ENCODE measurements around the gene PSMB5. TPM values are rescaled to one million over a fixed set of nuclear protein-coding genes. Genes with fewer than 3 reads are reported as not detected.

PSMB5 gene
- total and polyA plus RNA-seq, 2 of the 13 experiments (the other 11 are each of a cell fraction or from before 2014, with no cell fraction given), result 705 to 871 TPM

DNA sequence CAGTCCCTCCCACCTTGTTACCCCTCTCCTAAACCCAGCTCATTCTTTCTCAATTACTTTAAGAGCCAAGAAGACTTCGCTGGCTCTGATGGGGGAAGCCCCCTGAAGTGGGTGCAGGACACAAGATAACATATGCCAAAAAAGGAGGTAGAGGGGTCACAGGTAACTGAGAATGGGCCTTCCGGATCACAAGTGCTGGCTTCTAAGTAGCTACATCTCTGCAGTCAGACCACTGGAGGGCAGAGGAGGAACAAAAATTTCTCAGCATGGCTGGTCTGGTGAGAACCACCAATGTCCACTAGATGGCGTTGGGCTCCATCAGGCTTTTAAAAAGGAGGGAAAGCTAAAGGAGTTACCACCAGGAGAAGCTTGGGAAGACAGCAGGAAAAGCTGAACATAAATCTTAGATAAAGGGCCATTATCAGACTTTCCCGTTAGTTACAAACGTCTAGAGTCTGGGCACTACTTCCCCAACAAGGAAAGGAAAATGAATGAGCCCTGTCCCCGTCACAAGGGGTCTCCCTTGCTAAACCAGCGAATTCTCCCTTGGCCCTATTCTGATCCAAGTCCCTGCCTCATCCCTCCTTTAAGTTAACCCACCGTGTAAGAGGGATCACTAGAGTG is 34.2 kb upstream of the PSMB5 start (continued):
- no peak for TF ChIP-seq ZNF746 (CRISPR knock-in tag; IDR thresholded peaks at IDR 0.05)
- TF ChIP-seq ZFYVE20 (CRISPR knock-in tag; IDR thresholded peaks at IDR 0.05; ENCODE audit: borderline replicate concordance, low read depth), result no peak
- TF ChIP-seq, protein P1, sequence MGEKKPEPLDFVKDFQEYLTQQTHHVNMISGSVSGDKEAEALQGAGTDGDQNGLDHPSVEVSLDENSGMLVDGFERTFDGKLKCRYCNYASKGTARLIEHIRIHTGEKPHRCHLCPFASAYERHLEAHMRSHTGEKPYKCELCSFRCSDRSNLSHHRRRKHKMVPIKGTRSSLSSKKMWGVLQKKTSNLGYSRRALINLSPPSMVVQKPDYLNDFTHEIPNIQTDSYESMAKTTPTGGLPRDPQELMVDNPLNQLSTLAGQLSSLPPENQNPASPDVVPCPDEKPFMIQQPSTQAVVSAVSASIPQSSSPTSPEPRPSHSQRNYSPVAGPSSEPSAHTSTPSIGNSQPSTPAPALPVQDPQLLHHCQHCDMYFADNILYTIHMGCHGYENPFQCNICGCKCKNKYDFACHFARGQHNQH (CRISPR knock-in tag; IDR thresholded peaks at IDR 0.05), result peak; percentile 81; the same call in 1 of the 2 replicates
- TF ChIP-seq ZNF605 (CRISPR knock-in tag; IDR thresholded peaks at IDR 0.05), result no peak
- no peak for TF ChIP-seq HOXA9 (CRISPR knock-in tag; IDR thresholded peaks at IDR 0.05; ENCODE audit: borderline replicate concordance)
- TF ChIP-seq SP5 (CRISPR knock-in tag; IDR thresholded peaks at IDR 0.05; ENCODE audit: borderline replicate concordance, low read depth), result no peak
- no peak for TF ChIP-seq SMAD1 (CRISPR knock-in tag; IDR thresholded peaks at IDR 0.05; ENCODE audit: borderline replicate concordance, low read depth)
- no peak for TF ChIP-seq ZNF543 (CRISPR knock-in tag; IDR thresholded peaks at IDR 0.05)
- TF ChIP-seq, protein P2, sequence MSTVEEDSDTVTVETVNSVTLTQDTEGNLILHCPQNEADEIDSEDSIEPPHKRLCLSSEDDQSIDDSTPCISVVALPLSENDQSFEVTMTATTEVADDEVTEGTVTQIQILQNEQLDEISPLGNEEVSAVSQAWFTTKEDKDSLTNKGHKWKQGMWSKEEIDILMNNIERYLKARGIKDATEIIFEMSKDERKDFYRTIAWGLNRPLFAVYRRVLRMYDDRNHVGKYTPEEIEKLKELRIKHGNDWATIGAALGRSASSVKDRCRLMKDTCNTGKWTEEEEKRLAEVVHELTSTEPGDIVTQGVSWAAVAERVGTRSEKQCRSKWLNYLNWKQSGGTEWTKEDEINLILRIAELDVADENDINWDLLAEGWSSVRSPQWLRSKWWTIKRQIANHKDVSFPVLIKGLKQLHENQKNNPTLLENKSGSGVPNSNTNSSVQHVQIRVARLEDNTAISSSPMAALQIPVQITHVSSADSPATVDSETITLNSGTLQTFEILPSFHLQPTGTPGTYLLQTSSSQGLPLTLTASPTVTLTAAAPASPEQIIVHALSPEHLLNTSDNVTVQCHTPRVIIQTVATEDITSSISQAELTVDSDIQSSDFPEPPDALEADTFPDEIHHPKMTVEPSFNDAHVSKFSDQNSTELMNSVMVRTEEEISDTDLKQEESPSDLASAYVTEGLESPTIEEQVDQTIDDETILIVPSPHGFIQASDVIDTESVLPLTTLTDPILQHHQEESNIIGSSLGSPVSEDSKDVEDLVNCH (CRISPR knock-in tag; IDR thresholded peaks at IDR 0.05), result no peak
- TF ChIP-seq, protein P3, sequence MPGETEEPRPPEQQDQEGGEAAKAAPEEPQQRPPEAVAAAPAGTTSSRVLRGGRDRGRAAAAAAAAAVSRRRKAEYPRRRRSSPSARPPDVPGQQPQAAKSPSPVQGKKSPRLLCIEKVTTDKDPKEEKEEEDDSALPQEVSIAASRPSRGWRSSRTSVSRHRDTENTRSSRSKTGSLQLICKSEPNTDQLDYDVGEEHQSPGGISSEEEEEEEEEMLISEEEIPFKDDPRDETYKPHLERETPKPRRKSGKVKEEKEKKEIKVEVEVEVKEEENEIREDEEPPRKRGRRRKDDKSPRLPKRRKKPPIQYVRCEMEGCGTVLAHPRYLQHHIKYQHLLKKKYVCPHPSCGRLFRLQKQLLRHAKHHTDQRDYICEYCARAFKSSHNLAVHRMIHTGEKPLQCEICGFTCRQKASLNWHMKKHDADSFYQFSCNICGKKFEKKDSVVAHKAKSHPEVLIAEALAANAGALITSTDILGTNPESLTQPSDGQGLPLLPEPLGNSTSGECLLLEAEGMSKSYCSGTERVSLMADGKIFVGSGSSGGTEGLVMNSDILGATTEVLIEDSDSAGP (CRISPR knock-in tag; IDR thresholded peaks at IDR 0.05; ENCODE audit: borderline replicate concordance), result peak; percentile 39; the same call in 1 of the 2 replicates
- TF ChIP-seq ZNF777 (CRISPR knock-in tag; IDR thresholded peaks at IDR 0.05), result peak; percentile 58; the same call in 1 of the 2 replicates
- TF ChIP-seq, protein P4, sequence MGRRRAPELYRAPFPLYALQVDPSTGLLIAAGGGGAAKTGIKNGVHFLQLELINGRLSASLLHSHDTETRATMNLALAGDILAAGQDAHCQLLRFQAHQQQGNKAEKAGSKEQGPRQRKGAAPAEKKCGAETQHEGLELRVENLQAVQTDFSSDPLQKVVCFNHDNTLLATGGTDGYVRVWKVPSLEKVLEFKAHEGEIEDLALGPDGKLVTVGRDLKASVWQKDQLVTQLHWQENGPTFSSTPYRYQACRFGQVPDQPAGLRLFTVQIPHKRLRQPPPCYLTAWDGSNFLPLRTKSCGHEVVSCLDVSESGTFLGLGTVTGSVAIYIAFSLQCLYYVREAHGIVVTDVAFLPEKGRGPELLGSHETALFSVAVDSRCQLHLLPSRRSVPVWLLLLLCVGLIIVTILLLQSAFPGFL (CRISPR knock-in tag; IDR thresholded peaks at IDR 0.05), result no peak
- TF ChIP-seq CBFB (CRISPR knock-in tag; IDR thresholded peaks at IDR 0.05), result no peak; the same call in 1 of the 2 replicates
- TF ChIP-seq, protein P5, sequence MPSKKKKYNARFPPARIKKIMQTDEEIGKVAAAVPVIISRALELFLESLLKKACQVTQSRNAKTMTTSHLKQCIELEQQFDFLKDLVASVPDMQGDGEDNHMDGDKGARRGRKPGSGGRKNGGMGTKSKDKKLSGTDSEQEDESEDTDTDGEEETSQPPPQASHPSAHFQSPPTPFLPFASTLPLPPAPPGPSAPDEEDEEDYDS (CRISPR knock-in tag; IDR thresholded peaks at IDR 0.05), result no peak; the same call in 1 of the 2 replicates
- no peak for TF ChIP-seq TCF7L2 (IDR thresholded peaks at IDR 0.05; ENCODE audit: low read depth, low read length)
- peak; percentile 43; the same call in 1 of the 2 replicates for TF ChIP-seq ZNF749 (CRISPR knock-in tag; IDR thresholded peaks at IDR 0.05; ENCODE audit: borderline replicate concordance)
- TF ChIP-seq EP300 (IDR thresholded peaks at IDR 0.05; ENCODE audit: low read depth in 2 of 2, low read length in 2 of 2), result no peak; a peak in 1 of 4 replicates
- no peak for TF ChIP-seq EP300 (CRISPR knock-in tag; IDR thresholded peaks at IDR 0.05; ENCODE audit: borderline replicate concordance)
- peak; percentile 23; the same call in 1 of the 2 replicates for TF ChIP-seq SRF (IDR thresholded peaks at IDR 0.05; ENCODE audit: low read depth, low read length)
- TF ChIP-seq STAG1 (CRISPR knock-in tag; IDR thresholded peaks at IDR 0.05), result peak; percentile 82
- TF ChIP-seq, protein P6, sequence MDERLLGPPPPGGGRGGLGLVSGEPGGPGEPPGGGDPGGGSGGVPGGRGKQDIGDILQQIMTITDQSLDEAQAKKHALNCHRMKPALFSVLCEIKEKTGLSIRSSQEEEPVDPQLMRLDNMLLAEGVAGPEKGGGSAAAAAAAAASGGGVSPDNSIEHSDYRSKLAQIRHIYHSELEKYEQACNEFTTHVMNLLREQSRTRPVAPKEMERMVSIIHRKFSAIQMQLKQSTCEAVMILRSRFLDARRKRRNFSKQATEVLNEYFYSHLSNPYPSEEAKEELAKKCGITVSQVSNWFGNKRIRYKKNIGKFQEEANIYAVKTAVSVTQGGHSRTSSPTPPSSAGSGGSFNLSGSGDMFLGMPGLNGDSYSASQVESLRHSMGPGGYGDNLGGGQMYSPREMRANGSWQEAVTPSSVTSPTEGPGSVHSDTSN (CRISPR knock-in tag; IDR thresholded peaks at IDR 0.05), result no peak
- no peak for TF ChIP-seq SP2 (CRISPR knock-in tag; IDR thresholded peaks at IDR 0.05)
